ENCODE results near the gene PDPK1. TPM values are rescaled to one million over a fixed set of nuclear protein-coding genes. Genes with fewer than 3 reads are reported as not detected.
"Not testable (repeated sequence)": the region's sequence is repeated elsewhere in the genome, so short reads cannot be mapped to it uniquely, and the experiment has no call there.

PDPK1 gene
- total RNA-seq, 8 experiments from 2014 or later, result 17.0 to 31.6 (median 26.2) TPM

DNA sequence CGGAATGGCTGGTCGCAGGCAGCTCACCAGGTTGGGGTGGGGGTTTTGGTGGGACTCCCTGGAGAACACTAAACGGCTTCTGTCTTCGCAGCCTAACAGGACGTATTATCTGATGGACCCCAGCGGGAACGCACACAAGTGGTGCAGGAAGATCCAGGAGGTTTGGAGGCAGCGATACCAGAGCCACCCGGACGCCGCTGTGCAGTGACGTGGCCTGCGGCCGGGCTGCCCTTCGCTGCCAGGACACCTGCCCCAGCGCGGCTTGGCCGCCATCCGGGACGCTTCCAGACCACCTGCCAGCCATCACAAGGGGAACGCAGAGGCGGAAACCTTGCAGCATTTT lies 59.7 kb downstream of the PDPK1 start:
- ATAC-seq (replicated peaks in 6 of 8), result no peak
- Histone ChIP-seq H3K4me3 (no peak overlapping the region), H3K27ac (peak overlapping the region; percentile 41 to 44), H3K4me1 (replicated peaks in 1 of 2) (peaks cover 17 to 28% of the 10 kb centered on the region in 2 donors)
- in situ Hi-C loops (cut with MboI; ENCODE audit: low pct_unique_long_range_greater_than_20kb in 2 of 9, low sequenced_read_pairs in 9 of 9, unreplicated experiment in 9 of 9), result no loop called here
- WGBS, 10 experiments, result 74 to 100% (median 95%) methylated on average over 1 to 12 of the region's 22 CpGs; no CpG with 5 or more reads in 5 of the 10 experiments

DNA sequence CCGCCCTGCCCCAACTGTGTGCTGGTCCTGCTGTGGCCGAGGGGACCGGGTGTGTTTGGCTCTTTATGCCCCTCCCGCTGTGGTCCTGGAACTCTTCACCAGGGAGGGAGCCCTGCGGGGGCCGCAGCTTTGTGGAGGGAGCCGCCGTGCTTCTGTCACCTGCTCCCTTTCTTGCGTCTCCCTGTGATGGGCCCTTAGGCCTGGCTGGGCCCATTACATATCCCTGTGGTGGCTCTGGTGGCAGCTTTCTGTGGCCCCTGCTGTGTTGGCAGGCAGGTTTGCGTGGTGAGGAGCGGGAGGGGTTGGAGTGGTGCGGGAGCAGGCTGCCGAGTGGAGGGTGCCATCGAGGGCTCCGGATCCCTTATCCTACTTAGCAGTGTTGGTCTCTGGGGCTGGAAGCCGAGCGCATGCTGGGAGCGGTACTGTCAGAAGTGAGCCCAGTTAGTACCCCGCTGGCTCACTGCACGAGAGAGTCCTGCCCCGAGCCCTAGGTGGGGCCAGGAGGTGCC lies 60.4 kb downstream of the PDPK1 start:
- no peak for ATAC-seq (replicated peaks in 6 of 8)
- H3K4me3 ChIP-seq, result no peak overlapping the region
- 70 to 100% (median 94%) methylated on average over 1 to 9 of the region's 21 CpGs; no CpG with 5 or more reads in 6 of the 10 experiments for WGBS, 10 experiments
- in situ Hi-C loops (cut with MboI; ENCODE audit: low pct_unique_long_range_greater_than_20kb in 2 of 9, low sequenced_read_pairs in 9 of 9, unreplicated experiment in 9 of 9), result no loop called here
- H3K27ac ChIP-seq, result peak overlapping the region in 1 of 2 donors; percentile 52
- peaks cover 13 to 24% of the 10 kb centered on the region in 2 donors for H3K4me1 ChIP-seq (replicated peaks in 1 of 2)

DNA sequence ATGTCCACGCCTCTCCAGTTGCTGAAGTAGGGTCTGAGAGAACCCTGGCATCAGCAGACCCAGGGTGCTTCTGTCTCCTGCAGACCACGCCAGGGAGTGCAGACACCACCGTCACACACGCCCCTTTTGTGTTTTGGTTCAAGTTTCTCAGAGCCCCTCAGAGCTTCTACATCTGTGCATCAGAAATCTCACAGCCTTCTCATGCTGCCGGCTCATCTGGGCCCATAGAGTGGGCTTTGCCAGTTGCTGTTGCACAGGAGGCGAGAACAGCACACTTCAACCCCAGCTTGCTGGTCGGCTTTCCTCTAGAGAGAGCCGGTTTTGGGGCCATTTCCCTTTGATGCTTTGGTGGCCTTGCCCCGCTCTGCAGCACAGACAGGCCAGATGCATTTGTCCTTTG lies 60.9 kb downstream of the PDPK1 start:
- no peak overlapping the region for H3K27ac ChIP-seq
- WGBS, 10 experiments, result 80 to 100% methylated on average over 1 to 2 of the region's 9 CpGs; no CpG with 5 or more reads in 8 of the 10 experiments
- in situ Hi-C loops (cut with MboI; ENCODE audit: low pct_unique_long_range_greater_than_20kb in 2 of 9, low sequenced_read_pairs in 9 of 9, unreplicated experiment in 9 of 9), result no loop called here
- ATAC-seq (replicated peaks in 6 of 8), result no peak
- H3K4me3 ChIP-seq, result no peak overlapping the region
- H3K4me1 ChIP-seq (replicated peaks in 1 of 2), result peaks cover 8 to 20% of the 10 kb centered on the region in 2 donors

DNA sequence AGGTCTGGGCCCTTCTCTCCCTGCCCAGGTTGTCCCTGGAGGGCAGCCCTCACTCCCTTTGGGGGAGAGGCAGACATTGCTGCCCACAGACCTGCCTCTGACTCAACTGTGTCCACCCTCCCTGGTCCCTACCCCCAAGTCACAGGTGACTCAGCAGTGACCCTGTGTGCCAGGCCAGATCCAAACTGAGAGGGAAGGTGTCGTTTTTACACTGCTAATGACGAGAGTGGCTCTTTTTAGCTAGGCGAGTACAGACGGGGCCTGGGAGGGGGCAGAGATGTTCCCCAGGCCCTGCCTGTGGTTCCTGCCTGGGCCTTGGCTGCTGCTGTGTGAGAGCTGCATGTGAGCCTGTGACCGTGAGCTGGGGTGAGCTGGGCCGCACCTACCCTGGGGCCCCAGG lies 61.3 kb downstream of the PDPK1 start:
- WGBS, 10 experiments, result no CpG with 5 or more reads among the region's 6 CpGs
- H3K27ac ChIP-seq; H3K4me3 ChIP-seq; in situ Hi-C loops (cut with MboI; ENCODE audit: low pct_unique_long_range_greater_than_20kb in 2 of 9, low sequenced_read_pairs in 9 of 9, unreplicated experiment in 9 of 9); ATAC-seq (replicated peaks in 6 of 8): not testable (repeated sequence)
- peaks cover 5 to 17% of the 10 kb centered on the region in 2 donors for H3K4me1 ChIP-seq (replicated peaks in 1 of 2)

DNA sequence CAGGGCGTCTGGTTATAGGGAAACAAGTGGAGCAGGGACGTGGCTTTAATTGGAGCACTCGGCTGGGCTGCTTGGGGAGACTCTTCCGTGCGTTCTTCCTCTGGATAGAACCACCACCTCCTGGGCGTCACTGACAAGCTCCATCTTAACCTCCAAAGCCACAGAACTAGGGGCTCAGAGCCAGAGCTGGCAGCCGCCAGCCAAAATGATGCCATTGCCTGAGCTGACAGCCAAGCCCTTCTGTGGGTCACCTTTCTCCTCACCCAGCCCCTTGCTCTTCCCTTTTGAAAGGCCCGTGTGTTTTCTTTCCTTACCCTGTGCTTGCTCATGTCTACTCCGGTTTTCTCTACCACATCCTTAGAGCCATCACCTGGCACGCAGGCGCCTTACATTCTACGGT lies 62.0 kb downstream of the PDPK1 start:
- ATAC-seq (replicated peaks in 6 of 8); H3K4me3 ChIP-seq; H3K27ac ChIP-seq; in situ Hi-C loops (cut with MboI; ENCODE audit: low pct_unique_long_range_greater_than_20kb in 2 of 9, low sequenced_read_pairs in 9 of 9, unreplicated experiment in 9 of 9): not testable (repeated sequence)
- WGBS, 10 experiments, result 100% methylated on average over 2 of the region's 12 CpGs; no CpG with 5 or more reads in 9 of the 10 experiments
- H3K4me1 ChIP-seq (replicated peaks in 1 of 2), result peaks cover 5 to 17% of the 10 kb centered on the region in 2 donors

DNA sequence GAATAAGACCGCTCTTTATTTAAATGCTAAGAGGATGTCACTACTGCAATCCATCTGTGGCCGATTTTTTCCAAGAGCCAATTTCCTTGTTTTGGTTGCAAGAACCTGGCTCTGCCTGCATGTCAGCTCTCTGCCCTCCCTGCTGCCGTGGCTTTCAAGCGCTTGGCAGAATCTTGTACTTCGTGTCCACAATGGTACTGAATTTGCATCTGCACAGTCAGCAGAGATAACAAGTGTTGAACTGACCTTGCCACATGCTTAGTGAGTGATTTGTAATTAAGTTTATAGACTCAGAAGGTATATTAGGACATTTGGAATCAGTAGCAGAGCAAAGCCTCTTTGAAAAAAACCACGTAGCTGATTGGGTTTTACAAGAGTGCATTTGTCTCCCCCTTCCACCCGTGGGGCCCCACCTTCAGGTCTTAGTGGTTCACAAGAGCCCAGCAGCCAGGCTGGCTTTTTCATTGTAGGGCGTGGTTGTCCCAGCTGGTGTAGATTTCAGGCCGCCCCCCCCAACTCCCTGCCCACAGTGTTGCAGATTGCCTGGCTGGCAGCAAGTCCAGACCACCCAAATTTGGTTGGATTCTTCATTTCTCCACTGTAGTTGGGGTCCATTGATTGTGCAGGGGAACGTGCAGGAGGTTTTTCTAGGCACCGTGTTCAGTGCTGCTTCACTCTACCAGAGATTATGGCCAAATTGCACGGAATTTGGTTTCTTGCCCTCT lies 63.6 kb downstream of the PDPK1 start:
- H3K4me3 ChIP-seq; H3K27ac ChIP-seq; in situ Hi-C loops (cut with MboI; ENCODE audit: low pct_unique_long_range_greater_than_20kb in 2 of 9, low sequenced_read_pairs in 9 of 9, unreplicated experiment in 9 of 9); ATAC-seq (replicated peaks in 6 of 8): not testable (repeated sequence)
- peaks cover 5 to 17% of the 10 kb centered on the region in 2 donors for H3K4me1 ChIP-seq (replicated peaks in 1 of 2)
- 40 to 100% (median 76%) methylated on average over 1 to 4 of the region's 12 CpGs; no CpG with 5 or more reads in 4 of the 10 experiments for WGBS, 10 experiments

DNA sequence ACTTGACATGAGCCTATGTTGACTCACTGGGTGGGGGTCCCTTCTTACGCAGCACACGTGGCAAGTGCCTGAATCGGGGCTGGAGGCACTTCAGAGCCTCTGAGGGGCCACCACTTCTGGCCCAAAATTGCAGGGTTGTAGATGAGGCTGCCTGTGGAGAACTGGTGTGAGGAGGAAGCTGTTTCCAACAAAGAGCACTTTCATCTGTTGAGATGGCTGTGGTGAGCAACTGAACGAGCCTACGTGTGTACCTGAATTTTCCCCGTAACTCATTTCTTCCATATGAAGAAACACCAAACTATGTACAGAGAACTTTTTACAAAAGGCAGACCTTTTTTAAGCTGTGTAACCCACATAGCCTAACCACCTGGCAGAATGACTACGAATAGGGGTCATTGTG lies 64.4 kb downstream of the PDPK1 start:
- H3K4me1 ChIP-seq (replicated peaks in 1 of 2), result peaks cover 5 to 14% of the 10 kb centered on the region in 2 donors
- H3K27ac ChIP-seq; ATAC-seq (replicated peaks in 6 of 8); H3K4me3 ChIP-seq; in situ Hi-C loops (cut with MboI; ENCODE audit: low pct_unique_long_range_greater_than_20kb in 2 of 9, low sequenced_read_pairs in 9 of 9, unreplicated experiment in 9 of 9): not testable (repeated sequence)
- 100% methylated on average over 1 of the region's 7 CpGs; no CpG with 5 or more reads in 8 of the 10 experiments for WGBS, 10 experiments

DNA sequence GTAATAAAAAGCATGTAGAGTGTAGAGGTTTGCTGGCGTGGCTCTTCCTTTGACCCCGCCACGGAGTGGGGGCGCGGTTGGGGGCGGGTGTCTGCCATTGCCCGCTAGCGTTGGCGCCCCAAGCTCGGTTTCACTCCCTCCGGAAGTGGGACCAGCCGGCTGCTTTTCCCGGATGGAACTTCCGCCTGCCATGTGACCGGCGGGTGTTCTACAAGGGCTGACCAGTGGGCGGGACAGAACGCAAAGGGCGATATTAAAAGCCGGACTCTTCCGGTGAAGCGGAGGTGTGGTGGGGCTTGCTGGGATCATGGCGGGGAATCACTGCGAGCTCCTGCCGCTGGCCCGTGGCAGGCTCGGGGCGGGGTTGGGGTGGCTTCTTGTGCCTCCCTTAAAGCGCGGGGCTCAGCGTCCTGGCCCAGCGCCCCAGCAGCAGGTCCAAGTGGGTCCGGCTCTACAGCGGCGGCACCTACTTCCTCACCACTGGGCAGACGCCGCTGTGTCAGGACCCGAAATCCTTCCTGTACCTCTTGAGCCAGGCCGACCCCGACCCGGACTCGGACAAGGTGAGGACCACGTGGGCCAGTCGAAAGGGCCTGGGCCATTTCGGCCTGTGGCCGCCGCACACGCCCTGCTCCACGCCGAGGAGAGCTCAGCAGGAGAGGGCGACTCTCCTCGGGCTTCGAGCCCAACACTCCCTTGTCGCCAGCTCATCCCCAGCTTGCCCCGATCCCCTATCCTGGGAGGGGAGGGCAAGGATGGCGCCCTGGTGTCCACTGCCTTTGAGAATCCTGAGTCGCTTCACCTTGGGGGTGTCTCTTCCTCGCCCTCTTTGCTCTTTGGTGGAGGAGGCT lies 65.6 kb downstream of the PDPK1 start:
- ATAC-seq (replicated peaks in 6 of 8), result peak; percentile 89 to 97 (median 94)
- peaks cover 4 to 5% of the 10 kb centered on the region in 2 donors for H3K4me1 ChIP-seq (replicated peaks in 1 of 2)
- H3K4me3 ChIP-seq, result peak overlapping the region; percentile 70 to 91 (median 84)
- 0 to 7% (median 0%) methylated on average over 5 to 34 of the region's 58 CpGs; no CpG with 5 or more reads in 3 of the 10 experiments for whole genome bisulfite sequencing, 10 experiments
- in situ Hi-C loops (cut with MboI; ENCODE audit: low pct_unique_long_range_greater_than_20kb in 2 of 9, low sequenced_read_pairs in 9 of 9, unreplicated experiment in 9 of 9), result no loop called here
- peak overlapping the region; percentile 65 to 89 for H3K27ac ChIP-seq

DNA sequence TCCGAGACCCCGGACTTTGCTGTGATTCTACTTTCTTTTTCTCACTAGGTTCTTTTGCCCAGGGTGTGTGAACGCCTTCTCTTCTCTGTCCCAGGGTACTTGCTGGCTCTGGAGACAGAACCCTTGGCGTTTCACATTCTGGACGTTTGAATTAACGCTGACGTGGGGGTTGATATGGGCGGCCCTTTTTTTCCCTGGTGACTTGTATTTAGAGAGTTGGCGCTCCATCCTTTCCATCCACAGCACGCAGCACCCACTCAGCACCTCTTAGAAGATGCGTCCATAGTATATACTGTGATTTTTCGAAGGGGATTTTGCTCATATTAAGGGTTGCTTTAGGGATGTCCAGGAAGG lies 66.2 kb downstream of the PDPK1 start:
- H3K4me3 ChIP-seq, result peak overlapping the region; percentile 70 to 91 (median 84)
- peak overlapping the region; percentile 65 to 89 for H3K27ac ChIP-seq
- H3K4me1 ChIP-seq (replicated peaks in 1 of 2); in situ Hi-C loops (cut with MboI; ENCODE audit: low pct_unique_long_range_greater_than_20kb in 2 of 9, low sequenced_read_pairs in 9 of 9, unreplicated experiment in 9 of 9): not testable (repeated sequence)
- WGBS, 10 experiments, result 0% methylated on average over 1 to 7 of the region's 12 CpGs; no CpG with 5 or more reads in 6 of the 10 experiments
- ATAC-seq (replicated peaks in 6 of 8), result peak in 3 of 8 experiments; percentile 5 to 11 (median 10)

DNA sequence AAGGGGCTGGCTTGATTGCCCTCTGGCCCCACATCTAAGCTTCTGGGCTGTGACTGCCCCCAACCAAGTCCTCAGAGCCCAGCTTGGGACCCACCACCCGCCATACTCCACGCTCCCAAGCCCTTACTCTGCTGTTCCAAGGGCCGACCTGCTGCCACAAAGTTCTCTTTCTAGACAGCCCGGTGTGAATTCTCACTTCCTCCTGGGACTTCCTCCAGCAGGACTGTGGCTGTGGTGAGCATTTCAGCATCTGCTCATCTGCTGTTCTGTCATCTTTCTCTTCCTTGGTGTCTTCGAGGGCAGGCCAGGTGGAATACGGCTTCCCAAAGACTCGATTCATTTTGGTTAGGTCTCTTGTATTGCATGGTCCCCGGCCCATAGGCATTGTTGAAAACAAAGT lies 69.0 kb downstream of the PDPK1 start:
- in situ Hi-C loops (cut with MboI; ENCODE audit: low pct_unique_long_range_greater_than_20kb in 2 of 9, low sequenced_read_pairs in 9 of 9, unreplicated experiment in 9 of 9); ATAC-seq (replicated peaks in 6 of 8); H3K4me1 ChIP-seq (replicated peaks in 1 of 2); H3K27ac ChIP-seq; H3K4me3 ChIP-seq: not testable (repeated sequence)
- no CpG with 5 or more reads among the region's 8 CpGs for WGBS, 10 experiments

DNA sequence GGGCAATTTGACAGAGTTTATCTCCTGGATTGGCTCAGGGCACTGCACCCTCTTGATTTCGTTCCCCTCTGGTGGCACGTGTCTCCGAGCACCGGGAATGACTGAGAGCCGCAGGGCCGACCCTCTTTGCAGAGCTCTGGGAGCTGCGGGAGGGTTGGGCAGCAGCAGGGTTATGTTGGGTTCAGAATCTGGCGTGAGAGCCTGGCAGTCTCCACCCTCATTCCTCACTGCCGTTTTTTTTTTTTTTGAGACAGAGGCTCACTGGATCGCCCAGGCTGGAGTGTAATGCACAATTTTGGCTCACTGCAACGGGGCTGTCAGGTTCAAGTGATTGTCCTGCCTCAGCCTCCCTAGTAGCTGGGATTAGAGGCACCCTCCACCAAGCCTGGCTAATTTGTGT lies 71.5 kb downstream of the PDPK1 start:
- no CpG with 5 or more reads among the region's 11 CpGs for WGBS, 10 experiments
- H3K4me3 ChIP-seq; H3K4me1 ChIP-seq (replicated peaks in 1 of 2); H3K27ac ChIP-seq; in situ Hi-C loops (cut with MboI; ENCODE audit: low pct_unique_long_range_greater_than_20kb in 2 of 9, low sequenced_read_pairs in 9 of 9, unreplicated experiment in 9 of 9): not testable (repeated sequence)
- peak in 3 of 8 experiments; percentile 62 to 75 (median 65) for ATAC-seq (replicated peaks in 6 of 8)

DNA sequence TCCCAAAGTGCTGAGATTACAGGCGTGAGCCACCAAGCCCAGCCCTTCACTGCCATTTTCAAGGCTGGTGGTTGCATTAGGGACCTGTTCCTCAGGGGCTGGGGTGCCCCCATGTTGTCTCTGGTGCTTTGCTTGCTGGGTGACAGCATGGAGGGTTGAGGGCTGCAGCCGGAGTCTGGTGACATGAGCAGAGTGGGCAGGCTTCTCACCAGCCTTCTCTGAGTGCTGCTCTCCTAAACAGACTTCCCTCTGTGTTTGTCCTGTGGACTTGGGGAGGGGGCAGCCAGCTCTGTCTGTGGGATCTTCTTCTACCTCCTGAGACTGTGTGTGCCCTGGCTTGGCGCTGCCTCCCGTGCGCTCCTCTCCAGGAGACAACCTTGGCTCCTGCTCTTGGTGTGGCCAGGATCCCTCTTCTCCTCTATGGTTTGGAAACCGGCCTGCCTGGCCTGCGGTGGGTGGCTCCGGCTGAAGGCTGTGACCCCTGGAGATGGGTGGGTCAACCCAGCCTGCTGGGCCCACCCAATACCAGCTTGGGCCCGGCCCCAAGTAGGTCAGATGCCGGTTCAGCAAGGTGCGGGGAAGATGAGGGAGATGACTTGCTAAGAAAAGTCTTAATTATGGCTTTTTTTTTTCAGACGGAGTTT lies 72.1 kb downstream of the PDPK1 start:
- WGBS, 10 experiments, result 78 to 100% (median 85%) methylated on average over 1 to 4 of the region's 12 CpGs; no CpG with 5 or more reads in 6 of the 10 experiments
- no peaks in the 10 kb centered on the region for H3K4me1 ChIP-seq (replicated peaks in 1 of 2)
- no peak for ATAC-seq (replicated peaks in 6 of 8)

More for the DNA sequence above, 72.1 kb downstream of the PDPK1 start:
- in situ Hi-C loops (cut with MboI; ENCODE audit: low pct_unique_long_range_greater_than_20kb in 2 of 9, low sequenced_read_pairs in 9 of 9, unreplicated experiment in 9 of 9), result no loop called here
- Histone ChIP-seq H3K4me3 (no peak overlapping the region), H3K27ac (no peak overlapping the region)

Measured in motor neuron (in vitro differentiated cells).